Mesothelial cell of epicardium (in vitro differentiated cells): ENCODE measurements around the gene RCVRN. TPM values are rescaled to one million over a fixed set of nuclear protein-coding genes. Genes with fewer than 3 reads are reported as not detected.
A peak's percentile ranks its signal among the peaks of the same experiment; 100 is the strongest.
"Not testable (repeated sequence)": the region's sequence is repeated elsewhere in the genome, so short reads cannot be mapped to it uniquely, and the experiment has no call there.

Source experiments
- DNase-seq, 2 experiments: peaks; one replicate each; pipeline ENCODE4 v3.0.0; 2021; ENCODE audit warnings: low spot score in 2 of 2; ENCODE audit not compliant: unreplicated experiment in 2 of 2
- H3K27ac Mint-ChIP-seq: 2 replicates; pipeline ENCODE4 v1.8.0; 2021; ENCODE audit warnings: mixed read lengths
- H3K27me3 Mint-ChIP-seq: 2 replicates; pipeline ENCODE4 v1.8.0; 2021; ENCODE audit warnings: low read depth, mixed read lengths
- H3K36me3 Mint-ChIP-seq: 2 replicates; pipeline ENCODE4 v1.8.0; 2021; ENCODE audit warnings: mixed read lengths
- H3K4me1 Mint-ChIP-seq: 2 replicates; pipeline ENCODE4 v1.8.0; 2021; ENCODE audit warnings: mixed read lengths
- H3K4me3 Mint-ChIP-seq: 2 replicates; pipeline ENCODE4 v1.8.0; 2021; ENCODE audit warnings: mild to moderate bottlenecking, moderate library complexity, mixed read lengths
- H3K9me3 Mint-ChIP-seq: 2 replicates; pipeline ENCODE4 v1.8.0; 2021; ENCODE audit warnings: mixed read lengths
- CTCF ChIP-seq: fragments of 200-600 bp; sonication (generic); IDR thresholded peaks from one replicate; pipeline ENCODE4 v1.5.0; 2021; ENCODE audit warnings: antibody characterized with exemption; ENCODE audit not compliant: unreplicated experiment
- total RNA-seq: library from RNA; stranded (reverse); gene quantifications from 3 replicates; pipeline ENCODE4 v1.2.1, GENCODE V29; 2021

The RCVRN gene
- total RNA-seq, 1 donor from 2014 or later: 1.8 TPM

- TF ChIP-seq CTCF: peak; percentile 51
- H3K27ac Mint-ChIP-seq: no peak overlapping the region
Measured at GRCh38 chr17:9928601-9929333, 23.7 kb upstream of the RCVRN start.

GRCh38 chr17:9926150-9926804 lies 21.2 kb upstream of the RCVRN start:
- peaks cover 11% of the 10 kb centered on the region for H3K4me1 Mint-ChIP-seq
- H3K27ac Mint-ChIP-seq: no peak overlapping the region

More at GRCh38 chr17:9928601-9929333, 23.7 kb upstream of the RCVRN start:
- no peaks in the 10 kb centered on the region for H3K9me3 Mint-ChIP-seq
- no peaks in the 10 kb centered on the region for H3K27me3 Mint-ChIP-seq
- H3K4me3 Mint-ChIP-seq: no peak overlapping the region
- peak in 1 of 2 experiments; percentile 56 for DNase-seq
- peaks cover 6% of the 10 kb centered on the region for H3K4me1 Mint-ChIP-seq
- peaks cover 3% of the 10 kb centered on the region for H3K36me3 Mint-ChIP-seq

GRCh38 chr17:9925457-9925856 lies 20.4 kb upstream of the RCVRN start:
- Mint-ChIP-seq H3K9me3 (no peaks in the 10 kb centered on the region), H3K4me1 (peaks cover 11% of the 10 kb centered on the region), H3K27me3 (no peaks in the 10 kb centered on the region), H3K36me3 (peaks cover 12% of the 10 kb centered on the region), H3K27ac (peak overlapping the region; percentile 50), H3K4me3 (no peak overlapping the region)
- TF ChIP-seq CTCF: no peak
- DNase-seq: no peak

More at GRCh38 chr17:9926150-9926804, 21.2 kb upstream of the RCVRN start:
- TF ChIP-seq CTCF: no peak
- H3K4me3 Mint-ChIP-seq: no peak overlapping the region
- no peaks in the 10 kb centered on the region for H3K9me3 Mint-ChIP-seq
- no peak for DNase-seq
- H3K27me3 Mint-ChIP-seq: no peaks in the 10 kb centered on the region
- H3K36me3 Mint-ChIP-seq: peaks cover 8% of the 10 kb centered on the region

- peak; percentile 94 for TF ChIP-seq CTCF
- H3K9me3 Mint-ChIP-seq: no peaks in the 10 kb centered on the region
- peaks cover 11% of the 10 kb centered on the region for H3K4me1 Mint-ChIP-seq
- H3K27ac Mint-ChIP-seq: no peak overlapping the region
- peaks cover 13% of the 10 kb centered on the region for H3K36me3 Mint-ChIP-seq
- no peak overlapping the region for H3K4me3 Mint-ChIP-seq
- H3K27me3 Mint-ChIP-seq: no peaks in the 10 kb centered on the region
- DNase-seq: no peak
Measured at GRCh38 chr17:9924735-9925191, 19.7 kb upstream of the RCVRN start.

- Mint-ChIP-seq H3K4me1 (peaks cover 5% of the 10 kb centered on the region), H3K27ac (no peak overlapping the region), H3K36me3 (peaks cover 17% of the 10 kb centered on the region), H3K4me3 (no peak overlapping the region), H3K9me3 (no peaks in the 10 kb centered on the region), H3K27me3 (no peaks in the 10 kb centered on the region)
- DNase-seq: no peak
- no peak for TF ChIP-seq CTCF
Measured at GRCh38 chr17:9922012-9922848, 17.2 kb upstream of the RCVRN start.

GRCh38 chr17:9921216-9921615 lies 16.1 kb upstream of the RCVRN start:
- not testable (repeated sequence) for H3K4me1 Mint-ChIP-seq, H3K9me3 Mint-ChIP-seq, DNase-seq, H3K4me3 Mint-ChIP-seq, H3K27ac Mint-ChIP-seq, H3K27me3 Mint-ChIP-seq
- peaks cover 19% of the 10 kb centered on the region for H3K36me3 Mint-ChIP-seq
